ENCODE results near the gene DCAKD.

GRCh38 chr17:44982113-44982702 is 69.2 kb downstream of the DCAKD start:
- TF ChIP-seq HDAC6 (IDR thresholded peaks at IDR 0.05; ENCODE audit: unreplicated experiment), result no peak
- no peak for TF ChIP-seq CREM (IDR thresholded peaks at IDR 0.05; ENCODE audit: low read depth)
- TF ChIP-seq ESRRA (IDR thresholded peaks at IDR 0.05; ENCODE audit: low read length), result no peak
- TF ChIP-seq POU2F2 (IDR thresholded peaks at IDR 0.05; ENCODE audit: borderline replicate concordance, low read depth, low read length), result no peak
- no peak for TF ChIP-seq ZNF274 (IDR thresholded peaks at IDR 0.05; ENCODE audit: insufficient read depth, insufficient read length)
- TF ChIP-seq CTCF (IDR thresholded peaks at IDR 0.05 in 2 of 3, conservative IDR thresholded peaks at IDR 0.05 in 1 of 3; ENCODE audit: control insufficient read depth in 2 of 3, extremely low read depth in 1 of 3, insufficient read depth in 1 of 3, low read depth in 3 of 3, low read length in 3 of 3), result no peak
- TF ChIP-seq NRF1 (conservative IDR thresholded peaks at IDR 0.05; ENCODE audit: low read depth, low read length), result no peak
- no peak for TF ChIP-seq BCLAF1 (IDR thresholded peaks at IDR 0.05)
- no peak for TF ChIP-seq ETV6 (conservative IDR thresholded peaks at IDR 0.05 in 1 of 2, IDR thresholded peaks at IDR 0.05 in 1 of 2; ENCODE audit: borderline replicate concordance in 1 of 2, low read depth in 1 of 2)
- TF ChIP-seq REST (IDR thresholded peaks at IDR 0.05; ENCODE audit: low read depth, low read length), result no peak
